GM12874 (cell line): ENCODE measurements around the gene TMEM132D.

Experiments
- TF ChIP-seq, protein P1 (sequence below): IDR thresholded peaks from 2 replicates; pipeline ENCODE4 v1.5.1; 2011; ENCODE audit warnings: low read depth, mild to moderate bottlenecking, control low read depth, low read length, moderate library complexity; ENCODE audit not compliant: insufficient read depth

The TMEM132D gene

DNA sequence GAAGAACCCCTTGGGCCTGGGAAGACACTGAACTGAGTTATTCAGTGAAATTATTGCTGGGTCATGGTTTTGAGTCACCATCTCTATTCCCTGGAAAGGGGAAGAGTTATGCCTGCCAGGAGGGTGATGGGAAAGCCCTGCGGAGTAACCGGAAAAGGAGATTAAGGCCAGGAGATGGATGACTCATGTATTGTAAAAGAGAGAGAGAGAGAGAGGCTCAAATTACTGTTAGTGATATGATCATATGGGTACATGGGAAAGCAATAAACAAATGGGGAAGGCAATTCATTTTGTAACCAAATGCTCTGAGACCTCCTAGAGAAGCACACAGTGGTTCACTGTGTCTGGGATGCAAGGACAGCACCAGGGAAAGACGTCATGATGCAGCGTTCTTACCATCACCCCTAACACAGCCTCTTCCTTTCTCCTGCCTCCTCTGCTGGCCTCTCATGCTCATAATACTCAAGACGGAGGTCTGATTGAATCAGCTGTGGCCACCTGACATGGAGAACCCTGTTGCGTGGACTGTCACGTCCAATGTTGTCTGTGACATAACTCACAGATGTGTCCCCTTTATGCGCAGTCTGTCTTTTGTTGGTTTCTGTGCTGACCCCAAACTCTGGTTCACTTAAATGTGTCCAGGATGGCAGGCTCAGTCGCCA, 243.7 kb downstream of the TMEM132D start:
- TF ChIP-seq, protein P1, sequence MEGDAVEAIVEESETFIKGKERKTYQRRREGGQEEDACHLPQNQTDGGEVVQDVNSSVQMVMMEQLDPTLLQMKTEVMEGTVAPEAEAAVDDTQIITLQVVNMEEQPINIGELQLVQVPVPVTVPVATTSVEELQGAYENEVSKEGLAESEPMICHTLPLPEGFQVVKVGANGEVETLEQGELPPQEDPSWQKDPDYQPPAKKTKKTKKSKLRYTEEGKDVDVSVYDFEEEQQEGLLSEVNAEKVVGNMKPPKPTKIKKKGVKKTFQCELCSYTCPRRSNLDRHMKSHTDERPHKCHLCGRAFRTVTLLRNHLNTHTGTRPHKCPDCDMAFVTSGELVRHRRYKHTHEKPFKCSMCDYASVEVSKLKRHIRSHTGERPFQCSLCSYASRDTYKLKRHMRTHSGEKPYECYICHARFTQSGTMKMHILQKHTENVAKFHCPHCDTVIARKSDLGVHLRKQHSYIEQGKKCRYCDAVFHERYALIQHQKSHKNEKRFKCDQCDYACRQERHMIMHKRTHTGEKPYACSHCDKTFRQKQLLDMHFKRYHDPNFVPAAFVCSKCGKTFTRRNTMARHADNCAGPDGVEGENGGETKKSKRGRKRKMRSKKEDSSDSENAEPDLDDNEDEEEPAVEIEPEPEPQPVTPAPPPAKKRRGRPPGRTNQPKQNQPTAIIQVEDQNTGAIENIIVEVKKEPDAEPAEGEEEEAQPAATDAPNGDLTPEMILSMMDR, result no peak

DNA sequence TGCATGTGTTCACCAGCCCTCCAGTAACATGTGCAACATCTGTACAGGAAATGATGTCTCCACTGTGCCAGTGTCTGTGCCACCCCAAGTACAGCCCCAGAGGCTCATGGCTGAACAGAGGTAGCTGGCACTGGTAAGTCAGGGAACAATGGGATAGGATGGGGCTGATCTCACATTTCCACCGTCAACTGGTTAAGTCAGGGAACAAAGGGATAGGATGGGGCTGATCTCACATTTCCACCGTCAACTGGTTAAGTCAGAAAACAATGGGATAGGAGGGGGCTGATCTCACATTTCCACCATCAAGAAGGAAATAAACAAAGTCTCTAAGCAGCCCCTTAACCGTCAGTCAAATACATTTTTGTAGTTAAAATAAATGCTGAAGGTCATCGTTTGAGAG, 246.6 kb downstream of the TMEM132D start:
- TF ChIP-seq, protein P1, result no peak

DNA sequence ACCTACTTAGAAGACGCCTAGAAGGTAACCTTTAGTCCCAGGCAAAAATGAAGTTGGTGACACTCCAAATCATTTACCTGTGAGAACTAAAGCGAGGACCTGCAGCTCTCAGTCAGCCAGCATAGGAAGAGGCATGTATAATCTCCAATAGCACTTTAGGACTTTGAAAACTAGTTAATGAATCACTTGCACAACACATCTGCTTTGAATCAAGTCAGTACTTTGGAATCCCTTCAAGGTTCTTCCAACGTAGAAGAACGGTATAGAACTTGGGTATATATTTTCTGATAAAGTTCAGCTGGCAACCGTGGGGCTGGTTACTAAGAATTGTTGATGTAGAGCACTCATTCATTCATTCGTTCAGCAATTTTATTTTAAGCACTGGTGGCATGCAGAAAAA, 251.9 kb downstream of the TMEM132D start:
- TF ChIP-seq, protein P1, result no peak

DNA sequence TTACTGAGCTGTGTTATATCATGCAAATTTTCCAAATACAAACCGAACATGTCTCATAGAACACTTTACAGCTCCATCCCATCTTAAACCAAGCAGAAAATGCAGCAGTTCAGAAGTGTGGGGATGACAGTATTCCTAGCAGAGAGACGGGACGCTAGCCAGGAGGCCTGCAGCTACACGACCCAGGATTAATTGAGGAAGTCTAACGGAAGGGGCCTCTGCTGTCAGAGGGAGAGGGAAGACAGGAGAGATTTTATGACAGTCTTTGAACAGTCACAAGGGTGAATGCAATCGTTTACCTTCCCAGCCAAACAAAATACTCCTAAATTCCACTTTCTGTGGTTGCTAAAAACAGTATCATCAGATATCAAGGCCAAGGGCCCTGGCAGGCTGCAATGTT, 261.9 kb downstream of the TMEM132D start:
- TF ChIP-seq, protein P1, result no peak

DNA sequence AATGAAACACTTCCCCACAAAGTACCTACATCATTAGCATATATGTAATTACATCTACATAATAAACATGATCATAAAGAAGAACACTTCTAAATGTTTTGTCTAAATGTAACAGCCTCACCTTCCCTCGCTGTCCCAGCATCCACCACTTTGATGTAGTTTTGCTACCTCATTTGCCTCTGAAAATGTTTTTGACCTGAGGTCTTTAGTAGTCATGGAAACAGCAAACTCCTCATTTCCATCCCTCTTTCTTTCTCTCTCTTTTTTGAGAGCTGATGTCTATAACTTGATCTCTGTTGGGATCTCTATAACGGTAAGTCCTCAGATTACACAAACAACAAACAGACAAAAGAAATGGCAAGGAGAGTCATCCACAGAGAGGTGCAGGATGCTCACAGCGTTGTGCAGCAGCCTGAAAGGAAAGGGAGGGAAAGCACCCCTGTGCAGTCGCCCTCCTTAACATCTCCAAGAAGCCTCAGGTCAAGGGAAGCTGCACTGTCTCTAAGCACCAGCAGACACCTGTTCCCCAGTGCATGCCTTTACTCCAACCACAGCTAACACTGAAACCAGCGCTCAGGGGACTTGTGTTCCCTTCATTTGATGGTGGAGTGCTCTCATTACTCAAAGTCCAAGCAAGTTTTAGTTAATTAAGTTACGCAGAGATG, 268.7 kb downstream of the TMEM132D start:
- TF ChIP-seq, protein P1, result no peak

DNA sequence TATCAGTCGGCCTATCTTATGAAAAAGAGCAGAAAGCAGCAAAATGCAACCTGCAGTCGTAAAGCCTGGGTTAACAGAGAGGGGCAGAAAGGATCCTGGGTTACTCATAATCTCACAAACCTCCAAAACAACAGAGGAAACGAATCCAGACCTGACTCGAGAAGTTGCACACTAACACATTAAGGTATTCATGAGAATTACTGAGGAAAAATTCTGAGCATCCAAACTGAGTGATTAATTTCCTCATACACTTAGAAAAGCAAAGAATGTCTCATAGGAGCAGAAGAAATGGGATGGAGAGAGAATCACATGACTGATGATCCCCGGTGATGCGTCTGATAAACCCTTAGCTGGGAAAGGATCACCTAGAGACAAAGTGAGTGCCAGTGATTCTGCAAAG, 272.5 kb downstream of the TMEM132D start:
- TF ChIP-seq, protein P1, result no peak

DNA sequence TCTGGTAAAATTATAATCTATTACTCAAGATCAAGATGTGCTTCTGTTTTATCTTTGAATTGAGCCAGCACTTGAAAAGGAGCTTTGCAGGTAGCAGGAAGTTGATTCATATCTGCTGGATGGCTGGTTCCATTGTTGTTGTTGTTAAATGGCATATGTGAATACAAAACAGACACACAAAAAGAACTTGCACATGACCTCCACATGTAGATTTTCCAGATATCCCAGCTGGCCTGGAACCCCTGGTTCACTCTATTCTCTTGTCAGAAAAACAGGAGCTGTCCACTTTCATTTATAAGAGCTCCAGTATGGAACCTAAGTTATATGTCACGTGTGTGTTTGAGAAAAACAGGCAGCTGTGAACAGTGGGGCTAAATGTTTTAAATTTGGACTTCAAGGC, 273.9 kb downstream of the TMEM132D start:
- TF ChIP-seq, protein P1, result no peak
